Transverse colon (tissue), 3 donors: Measurements from ENCODE around the gene IER5.
"Not testable (repeated sequence)": the region's sequence is repeated elsewhere in the genome, so short reads cannot be mapped to it uniquely, and the experiment has no call there.

Experiments used
- CTCF ChIP-seq, 5 experiments: fragments of 200-600 bp in 3 of 5; fragments of 450-650 bp in 2 of 5; sonication (generic) in 3 of 5; IDR thresholded peaks; 1 replicate in 2 of 5; 2 replicates in 3 of 5; pipeline ENCODE4 v1.5.1; 2016 to 2017; ENCODE audit warnings: antibody characterized with exemption in 5 of 5, inconsistent platforms in 3 of 5, mild to moderate bottlenecking in 2 of 5, moderate library complexity in 1 of 5
- POLR2A ChIP-seq: fragments of 450-650 bp; IDR thresholded peaks from one replicate; pipeline ENCODE4 v1.6.1; 2016; ENCODE audit warnings: antibody characterized with exemption, mild to moderate bottlenecking, moderate library complexity

- TF ChIP-seq CTCF (IDR thresholded peaks at IDR 0.05); POLR2A: not testable (repeated sequence)
Measured at GRCh38 chr1:181115971-181116370, 27.5 kb downstream of the IER5 start.
